Heart left ventricle (tissue), 16 donors: ENCODE measurements around the gene SETD3. TPM values are rescaled to one million over a fixed set of nuclear protein-coding genes. Genes with fewer than 3 reads are reported as not detected.
A peak's percentile ranks its signal among the peaks of the same experiment; 100 is the strongest.

Experiments used
- ATAC-seq, 4 donors: fragments of 200-7000 bp; cut with Tn5 transposase; one replicate each; pipeline ENCODE4 v1.9.1; 2020 to 2022; ENCODE audit warnings: moderate library complexity in 4 of 4, mild to moderate bottlenecking in 3 of 4, moderate number of reproducible peaks in 1 of 4
- DNase-seq, 5 donors: peaks; one replicate each; pipeline ENCODE4 v3.0.0-alpha.2; 2020
- H3K27ac ChIP-seq, 12 donors: fragments of 200-600 bp; sonication (generic) in 4 of 12; one replicate each; pipeline versions ENCODE4 v1.5.0 to v1.8.0; 2016 to 2022; ENCODE audit warnings: mild to moderate bottlenecking in 2 of 12
- H3K27me3 ChIP-seq, 9 donors: fragments of 200-600 bp; sonication (generic) in 2 of 9; one replicate each; pipeline versions ENCODE4 v1.5.1 to v1.8.0; 2016 to 2022; ENCODE audit warnings: mild to moderate bottlenecking in 3 of 9
- H3K36me3 ChIP-seq, 9 donors: fragments of 200-600 bp; sonication (generic) in 2 of 9; one replicate each; pipeline versions ENCODE4 v1.5.0 to v1.8.0; 2018 to 2022; ENCODE audit warnings: mild to moderate bottlenecking in 2 of 9
- H3K4me1 ChIP-seq, 12 donors: fragments of 200-600 bp; sonication (generic) in 4 of 12; one replicate each; pipeline versions ENCODE4 v1.5.0 to v1.8.0; 2016 to 2022; ENCODE audit warnings: mild to moderate bottlenecking in 3 of 12
- H3K4me3 ChIP-seq, 12 donors: fragments of 200-600 bp; sonication (generic) in 4 of 12; one replicate each; pipeline versions ENCODE4 v1.5.0 to v1.8.0; 2017 to 2022; ENCODE audit warnings: mild to moderate bottlenecking in 9 of 12, moderate library complexity in 4 of 12
- H3K9me3 ChIP-seq, 12 donors: fragments of 200-600 bp; sonication (generic) in 4 of 12; one replicate each; pipeline versions ENCODE4 v1.5.0 to v1.8.0; 2016 to 2022; ENCODE audit warnings: mild to moderate bottlenecking in 1 of 12
- CTCF ChIP-seq, 12 donors: fragments of 200-600 bp; sonication (generic) in 4 of 12; IDR thresholded peaks; one replicate each; pipeline versions ENCODE4 v1.5.0 to v1.8.0; 2018 to 2022; ENCODE audit warnings: antibody characterized with exemption in 12 of 12, mild to moderate bottlenecking in 5 of 12
- POLR2A ChIP-seq, 2 donors: fragments of 450-650 bp; IDR thresholded peaks; one replicate each; pipeline ENCODE4 v1.6.1; 2017; ENCODE audit warnings: antibody characterized with exemption in 2 of 2, mild to moderate bottlenecking in 2 of 2, moderate library complexity in 2 of 2
- WGBS, 4 donors: extraction: QIAGEN DNeasy Blood & Tissue Kit in 2 of 4; methylation state at CpG; one replicate each; pipeline versions ENCODE4 v1.1.5 to v1.1.7; 2013 to 2018; 5-methylcytosine and 5-hydroxymethylcytosine counted together
- intact Hi-C, 10 donors: fragments of 100-400 bp; cut with DNase I; formaldehyde crosslinking; loops; one replicate each; pipeline versions ENCODE4 v1.11.1 to v1.14.2; 2022
- polyA plus RNA-seq, 2 donors: library from polyadenylated mRNA; stranded (reverse); fragments of 200-250 nt; gene quantifications; one replicate each; pipeline ENCODE4 v1.2.3, GENCODE V29; 2013
- total RNA-seq, 9 donors: library from RNA; depleted of rRNA in 2 of 9; stranded (reverse); fragments of >200 nt in 2 of 9; fragmentation: NEBNext Ultra II Directional in 3 of 9; extraction: Animal tissue kit (Norgen Biotek cat#: 25700) in 3 of 9; gene quantifications; one replicate each; pipeline versions ENCODE4 v1.1.0 to v1.2.4, GENCODE V29; 2016 to 2023
- donor health status: ischemic (EF 13 %, LVEDD 7.1; RV severe dilation, severe dysfunction).
- donor health status: healthy with polysubstance abuse.
- donor health status: DM: no; HTN: yes; CAD: no.
- donor health status: DM: no; HTN: no; CAD: no.
- donor health status: ischemic (EF 25% LVEDD 6.9; RV normal size, moderate dysfunction).
- donor health status: ischemic (EF 25% LVEDD 5.7; RV mildly dilated, moderate dysfunction).
- donor health status: healthy.
- donor health status: DM: yes; HTN: yes; CAD: no.
- donor health status: ischemic (EF 35%, LVEDD 5.7; RV mildly dilated, moderate dysfunction).
- donor health status: nonischemic (EF 11% LVEDD 7.7; RV severe dilation, severe dysfunction).
- donor health status: DM: yes; HTN: yes; CAD: no.
- donor health status: PGD.
- donor health status: ischemic (EF 29% LVEDD 5.4; RV normal size, mild dysfunction).
- donor health status: nonischemic (EF 23%, LVEDD 6.1; RV moderate dilation, normal function).

SETD3 gene
- total and polyA plus RNA-seq, 11 donors, result 49.7 to 130 (median 92.6) TPM

GRCh38 chr14:99426265-99426664, 54.4 kb downstream of the SETD3 start:
- 72 to 92% (median 84%) methylated on average over 3 of the region's 3 CpGs for WGBS, 4 donors

GRCh38 chr14:99425272-99425681, 55.4 kb downstream of the SETD3 start:
- peaks cover 0 to 50% (median 33%) of the 10 kb centered on the region in 9 donors for H3K36me3 ChIP-seq
- no peaks in the 10 kb centered on the region for H3K27me3 ChIP-seq
- no peak overlapping the region for H3K27ac ChIP-seq
- DNase-seq (no peak), ATAC-seq (peak in 2 of 4 donors; percentile 12 to 23)
- TF ChIP-seq CTCF (IDR thresholded peaks at IDR 0.05) (no peak), POLR2A (IDR thresholded peaks at IDR 0.05) (no peak)
- intact Hi-C loops, result no loop called here
- WGBS, 4 donors, result 80 to 90% (median 88%) methylated on average over 8 to 11 of the region's 11 CpGs
- peaks cover 0 to 19% (median 12%) of the 10 kb centered on the region in 12 donors for H3K4me1 ChIP-seq
- H3K9me3 ChIP-seq, result peaks cover 0 to 11% (median 0%) of the 10 kb centered on the region in 12 donors
- H3K4me3 ChIP-seq, result no peak overlapping the region

More at GRCh38 chr14:99426265-99426664, 54.4 kb downstream of the SETD3 start:
- H3K27me3 ChIP-seq, result no peaks in the 10 kb centered on the region
- H3K4me1 ChIP-seq, result peaks cover 0 to 29% (median 15%) of the 10 kb centered on the region in 12 donors
- H3K27ac ChIP-seq, result no peak overlapping the region
- no peak overlapping the region for H3K4me3 ChIP-seq
- ATAC-seq (no peak), DNase-seq (no peak)
- H3K36me3 ChIP-seq, result peaks cover 0 to 58% (median 33%) of the 10 kb centered on the region in 9 donors
- intact Hi-C loops, result no loop called here
- TF ChIP-seq CTCF (IDR thresholded peaks at IDR 0.05) (no peak), POLR2A (IDR thresholded peaks at IDR 0.05) (no peak)
- peaks cover 0 to 11% (median 0%) of the 10 kb centered on the region in 12 donors for H3K9me3 ChIP-seq

GRCh38 chr14:99424306-99424877, 56.3 kb downstream of the SETD3 start:
- no peaks in the 10 kb centered on the region for H3K27me3 ChIP-seq
- H3K27ac ChIP-seq, result no peak overlapping the region
- peaks cover 0 to 11% (median 0%) of the 10 kb centered on the region in 12 donors for H3K9me3 ChIP-seq
- no peak overlapping the region for H3K4me3 ChIP-seq
- intact Hi-C loops, result no loop called here
- TF ChIP-seq POLR2A (IDR thresholded peaks at IDR 0.05) (no peak), CTCF (IDR thresholded peaks at IDR 0.05) (no peak)
- ATAC-seq (peak in 3 of 4 donors; percentile 11 to 26 (median 18)), DNase-seq (no peak)
- peaks cover 0 to 43% (median 30%) of the 10 kb centered on the region in 9 donors for H3K36me3 ChIP-seq
- peaks cover 0 to 18% (median 10%) of the 10 kb centered on the region in 12 donors for H3K4me1 ChIP-seq
- 47 to 51% (median 48%) methylated on average over 5 of the region's 5 CpGs for WGBS, 4 donors

- intact Hi-C loops, result no loop called here
- DNase-seq (no peak), ATAC-seq (no peak)
- Histone ChIP-seq H3K27ac (no peak overlapping the region), H3K36me3 (peaks cover 0 to 33% (median 20%) of the 10 kb centered on the region in 9 donors), H3K4me1 (peaks cover 0 to 18% (median 10%) of the 10 kb centered on the region in 12 donors), H3K4me3 (no peak overlapping the region), H3K27me3 (no peaks in the 10 kb centered on the region), H3K9me3 (peaks cover 0 to 2% (median 0%) of the 10 kb centered on the region in 12 donors)
- 96 to 100% (median 98%) methylated on average over 1 of the region's 1 CpG for WGBS, 4 donors
- TF ChIP-seq POLR2A (IDR thresholded peaks at IDR 0.05), result no peak
- TF ChIP-seq CTCF (IDR thresholded peaks at IDR 0.05), result no peak
Measured at GRCh38 chr14:99423434-99423833, 57.2 kb downstream of the SETD3 start.
